Neural progenitor cell (in vitro differentiated cells): ENCODE measurements around the gene LARGE1.

Source experiments
- EZH2 ChIP-seq: fragments of 200-600 bp; sonication (generic); IDR thresholded peaks from 2 replicates; pipeline ENCODE4 v1.6.1; 2017; ENCODE audit warnings: antibody characterized with exemption, mild to moderate bottlenecking, moderate library complexity
- EZH2phosphoT487 ChIP-seq: fragments of 200-600 bp; sonication (generic); IDR thresholded peaks from 2 replicates; pipeline ENCODE4 v1.6.1; 2017; ENCODE audit warnings: antibody characterized with exemption
- TF ChIP-seq, protein P1 (sequence below): fragments of 200-600 bp; sonication (generic); IDR thresholded peaks from 2 replicates; pipeline ENCODE4 v1.5.1; 2017; ENCODE audit warnings: antibody characterized with exemption, mild to moderate bottlenecking

DNA sequence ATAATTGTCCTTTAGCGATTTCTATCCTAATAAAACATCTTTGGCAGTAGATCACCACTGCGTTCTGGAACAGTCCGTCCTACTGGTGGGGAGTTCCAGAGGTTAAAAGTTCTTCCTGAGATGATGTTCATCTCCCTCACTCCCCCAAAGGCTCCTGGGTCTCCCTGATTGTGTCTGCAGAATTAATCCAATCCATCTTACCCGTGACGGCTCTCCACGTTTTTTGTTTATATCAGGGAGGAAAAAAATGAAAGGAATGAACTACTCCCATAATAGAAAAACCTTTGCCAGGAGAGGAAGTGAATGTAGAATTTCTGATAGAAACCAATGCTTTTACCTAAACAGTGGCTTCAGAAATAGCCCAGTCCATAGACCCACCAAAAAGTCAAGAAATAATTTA is 81.6 kb downstream of the LARGE1 start:
- TF ChIP-seq, protein P1, sequence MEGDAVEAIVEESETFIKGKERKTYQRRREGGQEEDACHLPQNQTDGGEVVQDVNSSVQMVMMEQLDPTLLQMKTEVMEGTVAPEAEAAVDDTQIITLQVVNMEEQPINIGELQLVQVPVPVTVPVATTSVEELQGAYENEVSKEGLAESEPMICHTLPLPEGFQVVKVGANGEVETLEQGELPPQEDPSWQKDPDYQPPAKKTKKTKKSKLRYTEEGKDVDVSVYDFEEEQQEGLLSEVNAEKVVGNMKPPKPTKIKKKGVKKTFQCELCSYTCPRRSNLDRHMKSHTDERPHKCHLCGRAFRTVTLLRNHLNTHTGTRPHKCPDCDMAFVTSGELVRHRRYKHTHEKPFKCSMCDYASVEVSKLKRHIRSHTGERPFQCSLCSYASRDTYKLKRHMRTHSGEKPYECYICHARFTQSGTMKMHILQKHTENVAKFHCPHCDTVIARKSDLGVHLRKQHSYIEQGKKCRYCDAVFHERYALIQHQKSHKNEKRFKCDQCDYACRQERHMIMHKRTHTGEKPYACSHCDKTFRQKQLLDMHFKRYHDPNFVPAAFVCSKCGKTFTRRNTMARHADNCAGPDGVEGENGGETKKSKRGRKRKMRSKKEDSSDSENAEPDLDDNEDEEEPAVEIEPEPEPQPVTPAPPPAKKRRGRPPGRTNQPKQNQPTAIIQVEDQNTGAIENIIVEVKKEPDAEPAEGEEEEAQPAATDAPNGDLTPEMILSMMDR: no peak
- TF ChIP-seq EZH2: no peak
- TF ChIP-seq EZH2phosphoT487: no peak
